Measurements from ENCODE around the gene KCNK17.
A peak's percentile ranks its signal among the peaks of the same experiment; 100 is the strongest.

Gene KCNK17

DNA sequence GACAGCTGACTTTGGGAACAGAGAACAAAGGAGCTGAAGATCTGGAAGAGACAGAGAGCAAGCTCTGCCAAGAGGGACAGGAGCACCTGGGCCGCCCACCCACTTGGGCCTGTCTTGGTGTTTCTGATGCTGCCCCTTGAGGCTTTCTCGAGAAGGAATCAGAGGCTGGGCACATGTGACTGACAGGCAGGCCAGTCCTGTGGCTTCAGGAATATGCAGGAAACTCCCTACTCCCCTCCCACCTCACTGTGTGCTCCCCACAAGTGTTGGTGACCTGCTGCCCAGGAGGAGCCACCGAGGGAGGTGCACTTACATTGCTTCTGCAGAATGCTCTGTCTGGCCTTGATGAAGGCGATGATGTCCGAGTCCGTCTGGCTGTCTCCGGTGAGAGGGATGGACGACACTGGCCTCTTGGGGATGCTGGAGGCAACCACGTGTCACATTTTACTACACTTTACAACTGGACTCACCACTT lies 29.2 kb upstream of the KCNK17 start:
- ATAC-seq (replicated peaks) (no peak), DNase-seq (no peak)
- peaks cover 0 to 3% of the 10 kb centered on the region in 2 donors for H3K4me1 Mint-ChIP-seq (ENCODE audit: low read depth in 2 of 2)
- H3K36me3 Mint-ChIP-seq (ENCODE audit: insufficient read depth): peaks cover 3% of the 10 kb centered on the region
- peaks cover 12 to 30% of the 10 kb centered on the region in 2 donors for H3K27me3 Mint-ChIP-seq
- no peak overlapping the region for H3K27ac Mint-ChIP-seq
- no peak overlapping the region for H3K4me3 Mint-ChIP-seq
- no peaks in the 10 kb centered on the region for H3K9me3 Mint-ChIP-seq

DNA sequence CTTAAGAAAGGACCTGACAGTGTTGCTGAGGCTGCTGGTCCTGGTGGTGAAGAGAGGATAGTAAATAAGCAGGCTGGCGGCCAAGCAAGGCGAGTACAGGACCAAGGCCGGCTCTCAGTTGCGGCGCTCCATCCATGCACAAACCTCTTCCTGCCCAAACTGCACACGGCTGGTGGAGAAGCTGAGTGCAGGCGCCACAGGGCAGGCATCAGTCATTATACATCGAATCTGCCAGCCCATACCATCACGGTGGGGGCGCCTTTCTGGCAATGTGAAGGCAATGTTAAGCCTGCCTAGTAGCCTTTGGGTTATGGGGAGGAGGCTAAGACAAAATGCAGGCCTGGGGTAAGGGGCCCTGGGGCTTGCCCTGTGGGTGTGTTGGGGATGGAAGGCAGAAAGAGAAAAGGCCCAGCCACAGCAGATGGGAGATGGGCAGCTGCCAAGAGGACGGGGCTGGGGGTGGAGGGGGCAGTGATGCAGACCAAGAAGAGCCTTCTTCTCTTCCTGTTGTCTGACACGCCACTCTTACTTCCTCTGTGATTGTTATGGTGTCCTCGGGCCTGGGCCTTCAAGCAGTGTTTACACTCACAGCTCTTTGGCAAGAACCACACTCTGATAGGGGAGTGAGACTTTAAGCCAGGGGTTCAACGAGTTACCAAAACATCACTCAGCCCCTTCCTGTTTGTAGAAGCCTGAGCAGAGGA lies 28.6 kb upstream of the KCNK17 start:
- Mint-ChIP-seq H3K4me3 (no peak overlapping the region), H3K27ac (no peak overlapping the region), H3K36me3 (ENCODE audit: insufficient read depth) (peaks cover 3% of the 10 kb centered on the region), H3K27me3 (peaks cover 13 to 30% of the 10 kb centered on the region in 2 donors), H3K9me3 (no peaks in the 10 kb centered on the region), H3K4me1 (ENCODE audit: low read depth in 2 of 2) (peaks cover 0 to 2% of the 10 kb centered on the region in 2 donors)
- DNase-seq: no peak
- ATAC-seq (replicated peaks): no peak

DNA sequence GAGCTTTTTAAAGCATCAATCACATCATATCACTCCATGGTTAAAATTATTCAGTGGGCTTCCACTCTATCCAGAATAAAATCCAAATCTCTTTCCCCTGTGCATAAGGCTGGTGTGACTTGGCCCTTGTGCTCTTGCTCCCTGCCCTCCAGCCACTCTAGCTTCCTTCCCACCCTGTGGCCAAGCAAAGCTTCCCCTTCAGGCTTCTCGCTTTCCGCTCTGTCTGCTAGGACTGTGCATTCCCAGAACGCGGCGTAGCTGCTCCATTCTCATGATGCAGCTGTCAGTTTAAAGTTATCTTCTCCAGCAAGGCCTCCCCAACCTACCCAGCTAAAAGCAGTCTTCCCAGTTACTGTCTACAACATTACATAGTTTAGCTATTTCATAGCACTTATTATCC lies 27.7 kb upstream of the KCNK17 start:
- Mint-ChIP-seq H3K27ac (no peak overlapping the region), H3K27me3 (peaks cover 15 to 34% of the 10 kb centered on the region in 2 donors), H3K4me3 (no peak overlapping the region), H3K36me3 (ENCODE audit: insufficient read depth) (peaks cover 3% of the 10 kb centered on the region), H3K4me1 (ENCODE audit: low read depth in 2 of 2) (peaks cover 3 to 4% of the 10 kb centered on the region in 2 donors), H3K9me3 (no peaks in the 10 kb centered on the region)
- DNase-seq: no peak
- no peak for ATAC-seq (replicated peaks)

DNA sequence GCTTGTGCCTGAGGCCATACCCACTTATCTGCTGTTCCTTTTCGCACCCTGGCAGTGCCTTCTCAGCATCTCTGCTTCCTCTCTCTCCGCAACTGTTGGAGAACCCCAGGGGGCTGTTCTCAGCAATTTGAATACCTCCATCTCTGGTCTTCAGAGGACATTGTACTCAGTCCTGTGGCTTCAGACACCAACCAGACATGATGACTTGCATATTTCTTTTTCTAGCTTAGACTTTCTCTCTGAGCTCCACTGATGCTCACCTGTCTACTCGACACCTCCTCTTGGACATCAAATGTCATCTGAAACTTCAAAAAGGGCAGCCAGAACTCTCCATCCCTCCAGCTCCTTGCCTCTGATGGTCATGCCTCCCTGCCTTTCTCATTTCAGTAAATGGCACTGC lies 27.1 kb upstream of the KCNK17 start:
- Mint-ChIP-seq H3K9me3 (no peaks in the 10 kb centered on the region), H3K27ac (no peak overlapping the region), H3K27me3 (peaks cover 15 to 34% of the 10 kb centered on the region in 2 donors), H3K4me3 (no peak overlapping the region), H3K36me3 (ENCODE audit: insufficient read depth) (peaks cover 3% of the 10 kb centered on the region), H3K4me1 (ENCODE audit: low read depth in 2 of 2) (peaks cover 8 to 10% of the 10 kb centered on the region in 2 donors)
- ATAC-seq (replicated peaks): no peak
- no peak for DNase-seq

DNA sequence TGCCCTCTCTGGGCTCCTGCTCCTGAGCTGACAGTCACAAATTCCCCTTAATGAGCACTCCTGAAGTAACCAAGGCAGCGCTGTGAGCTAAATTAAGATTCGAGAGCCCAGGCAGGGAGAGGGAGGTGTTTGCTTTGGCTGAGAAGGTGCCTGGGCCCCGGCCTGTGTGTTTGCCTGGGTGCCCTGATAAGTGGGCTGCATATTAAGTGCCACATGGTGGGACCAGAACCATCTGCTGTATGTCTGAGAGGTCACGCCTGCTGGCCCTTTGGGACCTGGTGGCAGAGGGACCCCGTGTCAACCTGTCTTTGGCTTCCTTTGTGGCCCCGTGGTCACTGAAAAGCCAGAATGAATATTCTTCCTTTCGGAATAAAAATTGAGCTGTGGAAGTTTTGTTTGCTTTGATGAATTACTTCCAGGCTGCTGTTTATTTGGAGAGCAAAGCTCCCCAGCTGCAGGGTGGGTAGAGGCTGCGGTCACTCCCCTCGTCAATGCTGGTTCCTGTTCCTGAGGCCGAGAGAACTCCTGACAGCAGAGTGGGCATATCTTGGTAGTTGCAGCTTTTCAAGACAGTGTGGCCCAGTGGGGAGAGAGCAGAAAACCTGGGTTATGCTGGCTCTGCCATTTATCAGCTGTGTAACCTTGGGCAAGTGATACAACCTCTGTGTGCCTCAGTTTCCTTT lies 25.8 kb upstream of the KCNK17 start:
- no peaks in the 10 kb centered on the region for H3K9me3 Mint-ChIP-seq
- H3K4me3 Mint-ChIP-seq: no peak overlapping the region
- peaks cover 15 to 17% of the 10 kb centered on the region in 2 donors for H3K4me1 Mint-ChIP-seq (ENCODE audit: low read depth in 2 of 2)
- no peak for DNase-seq
- no peaks in the 10 kb centered on the region for H3K36me3 Mint-ChIP-seq (ENCODE audit: insufficient read depth)
- no peak overlapping the region for H3K27ac Mint-ChIP-seq
- ATAC-seq (replicated peaks): no peak
- H3K27me3 Mint-ChIP-seq: peaks cover 15 to 37% of the 10 kb centered on the region in 2 donors

DNA sequence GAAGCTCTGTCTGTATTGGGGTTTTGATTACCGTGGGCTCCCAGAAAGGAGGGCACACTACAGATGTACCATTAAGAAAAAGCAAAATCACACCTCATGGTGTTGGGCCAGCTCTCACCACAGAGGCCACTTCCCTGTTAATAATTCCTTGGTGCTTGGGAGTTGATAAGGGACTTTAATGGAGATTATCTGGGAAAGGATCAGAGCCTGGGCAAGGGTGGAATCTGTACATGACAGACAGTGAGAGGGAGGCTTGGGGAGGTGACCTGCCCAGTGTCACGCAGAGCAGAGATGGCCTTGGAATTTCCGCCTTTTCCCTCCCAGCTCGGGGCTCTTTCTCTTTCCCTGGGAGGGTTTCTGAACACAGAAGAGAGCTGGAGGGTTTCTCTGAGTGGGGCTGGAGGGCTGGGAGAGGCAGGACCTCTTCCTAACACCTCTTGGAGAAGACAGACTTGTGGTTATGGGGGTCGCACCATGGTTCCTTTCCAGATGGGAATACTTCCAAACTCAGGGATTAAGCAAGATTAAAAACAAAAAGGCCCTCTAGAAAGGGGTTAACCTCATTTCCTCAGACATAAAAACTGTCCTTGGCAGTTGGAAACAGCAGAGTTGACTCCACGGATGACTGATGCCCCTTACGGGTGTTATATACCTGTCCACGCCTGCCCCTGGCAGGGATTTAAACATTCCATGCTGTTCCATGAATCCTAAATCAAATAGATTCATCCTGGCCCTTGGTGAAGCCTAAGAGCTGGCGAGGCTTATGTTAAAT lies 25.1 kb upstream of the KCNK17 start:
- ATAC-seq (replicated peaks) (no peak), DNase-seq (no peak)
- H3K4me1 Mint-ChIP-seq (ENCODE audit: low read depth in 2 of 2): peaks cover 15 to 17% of the 10 kb centered on the region in 2 donors
- H3K4me3 Mint-ChIP-seq: no peak overlapping the region
- H3K27me3 Mint-ChIP-seq: peaks cover 19 to 42% of the 10 kb centered on the region in 2 donors
- H3K9me3 Mint-ChIP-seq: no peaks in the 10 kb centered on the region
- no peak overlapping the region for H3K27ac Mint-ChIP-seq
- no peaks in the 10 kb centered on the region for H3K36me3 Mint-ChIP-seq (ENCODE audit: insufficient read depth)

DNA sequence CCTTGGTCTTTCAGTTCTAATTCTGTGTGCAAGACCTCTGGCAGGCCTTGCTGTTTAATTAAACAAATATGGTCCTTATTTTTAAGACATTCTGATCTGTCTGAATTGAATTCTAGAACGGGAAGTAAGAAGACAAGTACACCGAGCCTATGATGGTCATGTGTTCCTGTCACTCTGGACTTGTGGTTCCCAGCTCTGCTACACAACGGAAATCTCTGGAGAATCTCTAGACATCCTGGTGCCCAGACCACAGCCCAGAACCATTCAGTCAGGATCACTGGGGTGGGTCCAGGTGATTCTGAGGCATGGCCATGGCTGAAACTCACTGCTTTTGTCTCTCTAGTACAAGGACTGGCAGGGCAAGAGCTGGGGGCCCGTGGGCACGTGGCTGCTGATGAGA lies 24.2 kb upstream of the KCNK17 start:
- Mint-ChIP-seq H3K36me3 (ENCODE audit: insufficient read depth) (no peaks in the 10 kb centered on the region), H3K4me3 (no peak overlapping the region), H3K27me3 (peaks cover 19 to 42% of the 10 kb centered on the region in 2 donors), H3K9me3 (no peaks in the 10 kb centered on the region), H3K4me1 (ENCODE audit: low read depth in 2 of 2) (peaks cover 15 to 17% of the 10 kb centered on the region in 2 donors), H3K27ac (no peak overlapping the region)
- no peak for DNase-seq
- ATAC-seq (replicated peaks): no peak

DNA sequence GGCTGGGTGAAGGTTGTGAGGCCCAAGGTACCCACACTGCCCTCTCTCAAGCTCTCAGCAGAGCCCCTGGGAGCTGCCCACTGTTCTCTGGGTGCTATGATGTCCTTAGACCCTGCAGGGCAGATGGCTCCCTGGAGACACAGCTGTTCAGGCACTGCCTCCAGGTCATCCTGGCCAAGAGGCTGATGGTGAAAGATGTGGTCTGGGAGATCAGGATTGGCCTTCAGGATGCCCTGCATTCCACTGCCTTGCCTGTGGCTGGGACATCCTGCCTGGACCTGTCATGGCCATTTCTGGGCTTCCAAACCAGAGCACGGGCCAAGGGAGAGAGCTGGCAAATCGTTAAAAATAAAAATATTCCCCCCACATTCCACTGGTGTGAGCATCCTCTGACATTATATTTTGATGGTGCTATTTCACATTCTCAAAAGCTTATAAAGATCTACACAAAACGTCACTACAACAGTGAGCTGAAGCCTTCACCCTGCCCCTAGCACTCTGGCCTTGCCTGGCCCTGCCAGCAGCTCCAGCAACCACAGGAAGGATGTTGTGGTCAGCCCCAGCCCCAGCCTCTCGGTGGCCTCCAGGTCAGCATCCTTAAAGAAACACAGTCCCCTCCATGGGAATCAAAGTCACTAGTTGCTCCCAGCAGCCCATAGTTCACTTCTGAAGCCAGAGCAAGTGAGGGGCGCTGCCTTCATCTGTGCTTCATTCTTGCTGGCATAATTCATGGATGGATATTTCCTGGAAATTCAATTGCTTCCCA lies 21.7 kb upstream of the KCNK17 start:
- no peak overlapping the region for H3K4me3 Mint-ChIP-seq
- no peaks in the 10 kb centered on the region for H3K36me3 Mint-ChIP-seq (ENCODE audit: insufficient read depth)
- no peak for ATAC-seq (replicated peaks)

DNA sequence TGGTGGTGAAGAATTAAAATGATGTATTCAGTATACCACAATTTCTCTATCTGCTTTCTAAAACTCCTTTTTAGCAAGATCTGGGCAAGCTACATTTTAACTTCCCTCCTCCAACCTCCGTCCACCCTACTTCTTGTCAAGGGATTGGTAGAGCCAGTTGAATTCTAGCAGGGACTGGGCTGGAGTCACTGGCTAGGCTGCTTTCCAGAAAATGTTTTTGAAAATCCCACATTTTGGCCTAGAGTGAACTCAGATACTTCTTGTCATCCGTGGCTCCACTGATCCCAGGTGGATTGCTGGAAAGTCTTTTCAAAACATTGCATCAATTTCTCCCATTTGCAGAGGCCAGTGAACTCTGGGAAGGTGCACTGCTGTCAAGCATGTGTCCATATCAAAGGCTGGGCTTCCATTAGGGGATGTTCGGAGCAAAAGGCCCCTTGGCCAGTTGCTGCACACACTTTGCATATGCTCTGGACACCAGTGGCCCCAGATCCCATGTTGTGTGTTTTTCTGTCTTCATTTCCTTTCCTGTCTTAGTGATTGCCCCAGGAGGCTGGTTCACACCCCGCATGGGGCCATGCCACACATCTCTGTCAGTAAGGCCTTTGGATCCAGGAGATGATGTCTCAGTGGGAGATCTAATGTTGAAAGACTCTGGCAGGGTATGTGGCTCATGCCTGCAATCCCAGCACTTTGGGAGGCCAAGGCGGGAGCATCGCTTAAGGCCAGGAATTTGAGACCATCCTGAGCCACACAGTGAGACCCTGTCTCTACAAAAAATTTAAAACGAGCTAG lies 19.6 kb upstream of the KCNK17 start:
- no peak overlapping the region for H3K4me3 Mint-ChIP-seq
- ATAC-seq (replicated peaks) (no peak), DNase-seq (no peak)
- peaks cover 53 to 64% of the 10 kb centered on the region in 2 donors for H3K27me3 Mint-ChIP-seq
- H3K9me3 Mint-ChIP-seq: no peaks in the 10 kb centered on the region
- no peak overlapping the region for H3K27ac Mint-ChIP-seq
- peaks cover 15 to 17% of the 10 kb centered on the region in 2 donors for H3K4me1 Mint-ChIP-seq (ENCODE audit: low read depth in 2 of 2)
- no peaks in the 10 kb centered on the region for H3K36me3 Mint-ChIP-seq (ENCODE audit: insufficient read depth)

More for the DNA sequence above, 21.7 kb upstream of the KCNK17 start:
- H3K9me3 Mint-ChIP-seq: no peaks in the 10 kb centered on the region
- peaks cover 42 to 62% of the 10 kb centered on the region in 2 donors for H3K27me3 Mint-ChIP-seq
- no peak for DNase-seq
- H3K4me1 Mint-ChIP-seq (ENCODE audit: low read depth in 2 of 2): peaks cover 15 to 17% of the 10 kb centered on the region in 2 donors
- peak overlapping the region in 1 of 2 donors; percentile 6 for H3K27ac Mint-ChIP-seq

DNA sequence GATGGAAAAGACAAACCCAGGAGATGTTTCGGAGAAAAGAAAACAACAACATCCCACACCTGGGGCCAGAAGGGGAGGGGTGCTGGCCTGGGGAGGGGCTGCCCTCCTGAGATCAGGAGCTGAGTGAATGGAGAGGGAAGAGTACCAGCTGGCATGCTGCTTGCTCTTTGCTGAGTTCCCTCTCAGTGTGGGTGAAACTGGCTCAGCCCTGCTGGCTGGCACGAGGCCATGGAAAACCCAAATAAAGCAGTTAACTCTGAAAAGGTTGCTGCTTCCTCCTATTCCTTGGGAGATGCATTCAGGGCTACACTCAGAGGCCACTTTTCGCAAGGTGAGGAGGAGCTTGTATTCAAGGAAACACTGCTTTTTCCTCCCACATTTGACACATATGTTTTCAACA lies 16.3 kb upstream of the KCNK17 start:
- no peaks in the 10 kb centered on the region for H3K4me1 Mint-ChIP-seq (ENCODE audit: low read depth in 2 of 2)
- H3K4me3 Mint-ChIP-seq: no peak overlapping the region
- H3K9me3 Mint-ChIP-seq: no peaks in the 10 kb centered on the region
- H3K27ac Mint-ChIP-seq: no peak overlapping the region
- peaks cover 64 to 78% of the 10 kb centered on the region in 2 donors for H3K27me3 Mint-ChIP-seq
- ATAC-seq (replicated peaks): no peak
- no peak for DNase-seq
- H3K36me3 Mint-ChIP-seq (ENCODE audit: insufficient read depth): no peaks in the 10 kb centered on the region

DNA sequence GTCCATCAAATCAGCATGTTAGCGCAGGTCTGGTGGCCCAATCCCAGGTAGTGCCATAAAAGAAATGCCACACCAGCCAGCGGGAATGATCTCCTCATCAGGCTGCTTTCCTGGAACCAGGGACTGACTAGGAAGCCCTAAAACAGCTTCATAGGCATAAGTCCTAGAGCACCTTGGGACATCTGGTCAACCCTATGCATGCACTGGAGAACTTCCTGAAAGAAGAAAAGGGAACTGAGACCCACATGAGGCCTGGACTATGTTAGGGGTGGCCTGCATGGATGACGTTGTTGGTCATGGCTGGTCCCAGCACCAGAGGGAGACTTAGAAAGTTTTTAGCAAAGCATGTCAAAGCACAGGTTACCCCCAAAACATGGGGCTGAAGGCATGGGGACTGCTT lies 15.8 kb upstream of the KCNK17 start:
- Mint-ChIP-seq H3K4me3 (no peak overlapping the region), H3K27me3 (peaks cover 68 to 81% of the 10 kb centered on the region in 2 donors), H3K27ac (no peak overlapping the region), H3K4me1 (ENCODE audit: low read depth in 2 of 2) (no peaks in the 10 kb centered on the region), H3K36me3 (ENCODE audit: insufficient read depth) (no peaks in the 10 kb centered on the region), H3K9me3 (no peaks in the 10 kb centered on the region)
- DNase-seq (no peak), ATAC-seq (replicated peaks) (no peak)

DNA sequence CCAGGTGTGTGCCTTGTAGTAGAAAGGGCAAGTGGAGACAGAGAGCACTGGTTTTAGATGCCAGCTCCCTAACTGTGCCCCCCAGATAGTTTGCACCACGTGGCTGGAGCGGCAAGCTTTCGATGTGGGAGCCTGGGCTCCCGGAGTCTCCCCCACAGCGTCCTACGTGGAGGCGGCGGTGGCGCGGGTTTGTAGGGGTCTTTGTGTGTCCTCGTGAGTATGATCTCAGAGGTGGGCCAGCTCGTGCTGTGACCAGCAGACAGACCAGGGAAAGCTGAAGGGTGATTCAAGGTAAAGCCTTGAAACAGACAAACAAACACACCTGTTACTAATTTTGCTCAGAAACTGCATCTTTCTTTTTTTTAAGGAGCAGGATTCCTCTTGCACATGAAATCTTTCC lies 13.8 kb upstream of the KCNK17 start:
- Mint-ChIP-seq H3K9me3 (no peaks in the 10 kb centered on the region), H3K4me1 (ENCODE audit: low read depth in 2 of 2) (no peaks in the 10 kb centered on the region), H3K27ac (no peak overlapping the region), H3K36me3 (ENCODE audit: insufficient read depth) (no peaks in the 10 kb centered on the region), H3K27me3 (peaks cover 69 to 93% of the 10 kb centered on the region in 2 donors), H3K4me3 (no peak overlapping the region)
- DNase-seq: no peak
- no peak for ATAC-seq (replicated peaks)

Measured in effector memory CD8-positive, alpha-beta T cell (primary cell).